ENCODE results near the gene SSPN.

The SSPN gene

DNA sequence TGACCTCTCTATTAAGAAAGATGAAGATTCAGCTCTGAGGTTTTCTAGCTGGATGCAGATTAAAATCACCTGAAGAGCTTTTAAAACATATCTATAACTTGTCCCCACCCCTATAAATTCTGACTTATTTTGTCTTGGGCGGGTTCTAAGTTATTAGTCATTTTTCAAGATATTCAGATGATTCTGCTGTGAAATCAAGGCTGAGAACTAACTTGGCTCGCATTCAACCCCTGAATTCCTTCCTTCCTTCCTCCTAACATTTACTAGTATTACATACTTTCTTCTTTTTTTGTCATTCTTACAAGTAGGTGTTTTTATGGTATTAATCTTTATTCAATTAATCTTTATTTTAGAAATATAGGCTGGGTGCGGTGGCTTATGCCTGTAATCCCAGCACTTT, 55.4 kb downstream of the SSPN start:
- no peaks in the 10 kb centered on the region for H3K27me3 ChIP-seq (ENCODE audit: control insufficient read depth, insufficient read depth, low read length)
- peaks cover 4% of the 10 kb centered on the region for H3K9me3 ChIP-seq (ENCODE audit: control insufficient read depth, insufficient read depth, low read length)

GRCh38 chr12:26251600-26251999, 56.2 kb downstream of the SSPN start:
- no peak overlapping the region for H3K4me3 ChIP-seq (ENCODE audit: low read depth, low read length)
- H3K9ac ChIP-seq (ENCODE audit: low read depth, low read length), result no peak overlapping the region
- no peaks in the 10 kb centered on the region for H3K36me3 ChIP-seq (ENCODE audit: control insufficient read depth, insufficient read depth, low read length)
- H3K27me3 ChIP-seq (ENCODE audit: control insufficient read depth, insufficient read depth, low read length), result no peaks in the 10 kb centered on the region
- H3K4me1 ChIP-seq (ENCODE audit: control insufficient read depth, insufficient read depth, low read length), result no peaks in the 10 kb centered on the region
- peaks cover 4% of the 10 kb centered on the region for H3K9me3 ChIP-seq (ENCODE audit: control insufficient read depth, insufficient read depth, low read length)

More for the DNA sequence above, 55.4 kb downstream of the SSPN start:
- no peaks in the 10 kb centered on the region for H3K4me1 ChIP-seq (ENCODE audit: control insufficient read depth, insufficient read depth, low read length)
- H3K4me3 ChIP-seq (ENCODE audit: low read depth, low read length), result no peak overlapping the region
- no peak overlapping the region for H3K9ac ChIP-seq (ENCODE audit: low read depth, low read length)
- no peaks in the 10 kb centered on the region for H3K36me3 ChIP-seq (ENCODE audit: control insufficient read depth, insufficient read depth, low read length)

DNA sequence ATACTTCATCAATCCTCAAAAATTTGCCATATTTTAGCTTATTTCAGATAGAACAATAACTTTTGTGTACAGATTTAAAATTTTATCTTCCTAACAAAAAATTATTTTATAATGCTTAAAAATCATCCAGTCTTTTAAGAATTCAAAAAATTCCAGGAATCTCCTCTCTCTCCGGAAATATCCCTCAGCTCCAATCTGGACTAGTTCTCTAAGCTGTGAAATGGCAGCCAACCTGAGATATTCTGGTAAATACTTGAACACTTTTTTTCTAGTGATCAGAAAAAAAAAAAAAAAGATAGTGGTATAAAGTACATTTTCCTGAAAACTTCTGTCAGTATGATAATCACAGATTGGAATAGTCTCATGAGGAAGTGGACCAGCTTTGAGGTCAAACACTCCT, 57.6 kb downstream of the SSPN start:
- Histone ChIP-seq H3K4me3 (ENCODE audit: low read depth, low read length) (no peak overlapping the region), H3K9me3 (ENCODE audit: control insufficient read depth, insufficient read depth, low read length) (peaks cover 4% of the 10 kb centered on the region), H3K27me3 (ENCODE audit: control insufficient read depth, insufficient read depth, low read length) (no peaks in the 10 kb centered on the region), H3K9ac (ENCODE audit: low read depth, low read length) (no peak overlapping the region), H3K4me1 (ENCODE audit: control insufficient read depth, insufficient read depth, low read length) (no peaks in the 10 kb centered on the region), H3K36me3 (ENCODE audit: control insufficient read depth, insufficient read depth, low read length) (no peaks in the 10 kb centered on the region)

DNA sequence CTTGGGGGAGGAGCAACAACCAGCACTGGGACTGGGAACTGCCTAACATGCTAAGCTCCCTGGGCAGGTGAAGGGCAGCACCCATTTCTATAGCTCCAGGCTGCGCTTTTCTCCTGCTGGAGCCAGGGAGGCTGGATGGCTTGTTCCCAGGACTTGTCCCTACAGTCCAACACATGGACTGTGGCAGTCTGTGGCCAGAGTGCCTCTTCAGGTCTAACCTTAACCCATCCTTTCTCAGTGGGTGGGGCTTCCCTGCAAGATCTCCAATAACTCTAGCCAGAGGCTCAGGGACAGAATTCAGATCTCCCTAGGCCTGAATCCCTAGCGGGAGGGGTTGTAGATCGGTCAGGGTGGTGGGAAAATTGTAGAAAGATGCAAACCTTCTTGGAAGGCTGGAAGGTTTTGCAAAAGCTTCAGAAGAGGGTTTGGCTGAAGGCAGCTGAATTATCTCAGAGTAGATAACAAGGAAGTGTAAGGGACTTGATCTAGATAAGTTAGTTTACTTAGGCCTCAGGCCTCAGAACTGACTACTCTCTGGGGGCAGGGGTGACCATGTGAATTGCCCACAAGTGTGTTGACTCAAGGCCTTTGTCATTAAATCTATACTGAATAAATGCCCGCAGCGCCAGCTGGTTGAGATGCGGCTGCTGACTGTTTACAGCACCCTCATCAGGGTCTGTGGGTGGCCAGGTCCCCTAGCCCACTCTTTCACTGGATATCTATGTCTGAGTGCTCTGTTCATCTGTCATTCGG, 60.7 kb downstream of the SSPN start:
- H3K27me3 ChIP-seq (ENCODE audit: control insufficient read depth, insufficient read depth, low read length), result no peaks in the 10 kb centered on the region
- H3K36me3 ChIP-seq (ENCODE audit: control insufficient read depth, insufficient read depth, low read length), result no peaks in the 10 kb centered on the region
- H3K4me3 ChIP-seq (ENCODE audit: low read depth, low read length), result no peak overlapping the region
- no peak overlapping the region for H3K9ac ChIP-seq (ENCODE audit: low read depth, low read length)
- no peaks in the 10 kb centered on the region for H3K9me3 ChIP-seq (ENCODE audit: control insufficient read depth, insufficient read depth, low read length)
- H3K4me1 ChIP-seq (ENCODE audit: control insufficient read depth, insufficient read depth, low read length), result no peaks in the 10 kb centered on the region

- Histone ChIP-seq H3K4me1 (ENCODE audit: control insufficient read depth, insufficient read depth, low read length) (no peaks in the 10 kb centered on the region), H3K4me3 (ENCODE audit: low read depth, low read length) (no peak overlapping the region), H3K9me3 (ENCODE audit: control insufficient read depth, insufficient read depth, low read length) (no peaks in the 10 kb centered on the region), H3K36me3 (ENCODE audit: control insufficient read depth, insufficient read depth, low read length) (no peaks in the 10 kb centered on the region), H3K27me3 (ENCODE audit: control insufficient read depth, insufficient read depth, low read length) (no peaks in the 10 kb centered on the region), H3K9ac (ENCODE audit: low read depth, low read length) (no peak overlapping the region)
Measured at GRCh38 chr12:26264215-26264838, 69.0 kb downstream of the SSPN start.

GRCh38 chr12:26265606-26266005, 70.2 kb downstream of the SSPN start:
- Histone ChIP-seq H3K27me3 (ENCODE audit: control insufficient read depth, insufficient read depth, low read length) (no peaks in the 10 kb centered on the region), H3K4me1 (ENCODE audit: control insufficient read depth, insufficient read depth, low read length) (no peaks in the 10 kb centered on the region), H3K4me3 (ENCODE audit: low read depth, low read length) (no peak overlapping the region), H3K36me3 (ENCODE audit: control insufficient read depth, insufficient read depth, low read length) (no peaks in the 10 kb centered on the region), H3K9ac (ENCODE audit: low read depth, low read length) (no peak overlapping the region), H3K9me3 (ENCODE audit: control insufficient read depth, insufficient read depth, low read length) (no peaks in the 10 kb centered on the region)

- Histone ChIP-seq H3K4me1 (ENCODE audit: control insufficient read depth, insufficient read depth, low read length) (no peaks in the 10 kb centered on the region), H3K9ac (ENCODE audit: low read depth, low read length) (no peak overlapping the region), H3K36me3 (ENCODE audit: control insufficient read depth, insufficient read depth, low read length) (no peaks in the 10 kb centered on the region), H3K27me3 (ENCODE audit: control insufficient read depth, insufficient read depth, low read length) (no peaks in the 10 kb centered on the region), H3K4me3 (ENCODE audit: low read depth, low read length) (no peak overlapping the region), H3K9me3 (ENCODE audit: control insufficient read depth, insufficient read depth, low read length) (no peaks in the 10 kb centered on the region)
Measured at GRCh38 chr12:26266881-26267280, 71.5 kb downstream of the SSPN start.

DNA sequence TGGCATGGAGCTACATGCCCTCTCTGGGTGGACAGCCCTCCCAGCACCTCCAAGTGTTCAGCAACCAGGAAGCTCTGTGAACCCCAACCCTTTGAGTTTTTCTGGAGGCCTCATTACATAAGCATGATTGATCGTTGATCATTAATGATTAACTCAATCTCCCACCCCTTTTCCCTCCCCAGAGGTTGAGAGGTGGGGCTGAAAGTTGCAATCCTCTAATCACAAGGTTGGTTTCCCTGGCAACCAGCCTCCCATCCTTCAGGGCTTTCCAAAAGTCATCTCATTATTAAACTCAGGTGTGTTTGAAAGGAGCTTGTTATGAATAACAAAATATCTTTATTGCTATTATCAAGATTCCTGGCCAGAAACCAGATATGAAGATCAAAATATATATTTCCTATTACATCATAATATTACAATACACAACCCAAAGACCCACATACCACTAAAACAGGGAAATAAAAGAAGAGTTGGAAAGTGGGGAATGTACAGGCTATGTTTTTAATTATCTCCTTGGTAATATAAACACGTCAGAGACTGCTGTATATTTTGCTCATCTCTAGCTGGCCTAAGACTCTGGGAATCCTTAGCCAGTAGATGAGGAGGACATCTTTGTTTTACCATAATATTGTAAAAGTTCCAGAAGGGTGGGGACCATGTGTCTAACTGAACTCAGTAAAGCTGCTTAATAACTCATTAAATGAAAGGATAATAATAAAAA, 73.6 kb downstream of the SSPN start:
- Histone ChIP-seq H3K9ac (ENCODE audit: low read depth, low read length) (no peak overlapping the region), H3K9me3 (ENCODE audit: control insufficient read depth, insufficient read depth, low read length) (no peaks in the 10 kb centered on the region), H3K36me3 (ENCODE audit: control insufficient read depth, insufficient read depth, low read length) (no peaks in the 10 kb centered on the region), H3K4me3 (ENCODE audit: low read depth, low read length) (no peak overlapping the region), H3K27me3 (ENCODE audit: control insufficient read depth, insufficient read depth, low read length) (no peaks in the 10 kb centered on the region), H3K4me1 (ENCODE audit: control insufficient read depth, insufficient read depth, low read length) (no peaks in the 10 kb centered on the region)

GRCh38 chr12:26269562-26270284, 74.3 kb downstream of the SSPN start:
- H3K9ac ChIP-seq (ENCODE audit: low read depth, low read length), result no peak overlapping the region
- no peaks in the 10 kb centered on the region for H3K36me3 ChIP-seq (ENCODE audit: control insufficient read depth, insufficient read depth, low read length)
- H3K4me1 ChIP-seq (ENCODE audit: control insufficient read depth, insufficient read depth, low read length), result no peaks in the 10 kb centered on the region
- no peaks in the 10 kb centered on the region for H3K9me3 ChIP-seq (ENCODE audit: control insufficient read depth, insufficient read depth, low read length)
- no peaks in the 10 kb centered on the region for H3K27me3 ChIP-seq (ENCODE audit: control insufficient read depth, insufficient read depth, low read length)
- H3K4me3 ChIP-seq (ENCODE audit: low read depth, low read length), result no peak overlapping the region

DNA sequence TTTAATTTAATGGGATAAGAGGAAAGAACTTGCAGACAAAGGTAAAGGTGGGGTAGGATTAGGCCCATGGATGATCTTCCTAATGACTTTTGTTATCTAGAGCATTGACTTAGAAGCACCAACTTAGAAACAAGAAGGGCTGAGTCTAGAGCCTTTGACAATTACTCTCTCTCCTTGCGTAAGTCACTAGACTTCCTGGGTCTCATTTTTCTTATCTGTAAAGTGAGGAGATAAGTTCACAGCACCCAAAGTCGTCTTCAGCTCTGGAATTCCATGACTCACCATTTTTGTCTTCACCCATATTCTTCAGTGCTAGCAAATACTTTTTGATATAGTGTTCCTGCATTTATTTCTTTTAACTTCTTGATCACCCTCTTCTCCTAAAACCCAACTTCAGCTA, 75.7 kb downstream of the SSPN start:
- Histone ChIP-seq H3K36me3 (ENCODE audit: control insufficient read depth, insufficient read depth, low read length) (no peaks in the 10 kb centered on the region), H3K4me3 (ENCODE audit: low read depth, low read length) (no peak overlapping the region), H3K4me1 (ENCODE audit: control insufficient read depth, insufficient read depth, low read length) (no peaks in the 10 kb centered on the region), H3K9ac (ENCODE audit: low read depth, low read length) (no peak overlapping the region), H3K9me3 (ENCODE audit: control insufficient read depth, insufficient read depth, low read length) (no peaks in the 10 kb centered on the region), H3K27me3 (ENCODE audit: control insufficient read depth, insufficient read depth, low read length) (no peaks in the 10 kb centered on the region)

DNA sequence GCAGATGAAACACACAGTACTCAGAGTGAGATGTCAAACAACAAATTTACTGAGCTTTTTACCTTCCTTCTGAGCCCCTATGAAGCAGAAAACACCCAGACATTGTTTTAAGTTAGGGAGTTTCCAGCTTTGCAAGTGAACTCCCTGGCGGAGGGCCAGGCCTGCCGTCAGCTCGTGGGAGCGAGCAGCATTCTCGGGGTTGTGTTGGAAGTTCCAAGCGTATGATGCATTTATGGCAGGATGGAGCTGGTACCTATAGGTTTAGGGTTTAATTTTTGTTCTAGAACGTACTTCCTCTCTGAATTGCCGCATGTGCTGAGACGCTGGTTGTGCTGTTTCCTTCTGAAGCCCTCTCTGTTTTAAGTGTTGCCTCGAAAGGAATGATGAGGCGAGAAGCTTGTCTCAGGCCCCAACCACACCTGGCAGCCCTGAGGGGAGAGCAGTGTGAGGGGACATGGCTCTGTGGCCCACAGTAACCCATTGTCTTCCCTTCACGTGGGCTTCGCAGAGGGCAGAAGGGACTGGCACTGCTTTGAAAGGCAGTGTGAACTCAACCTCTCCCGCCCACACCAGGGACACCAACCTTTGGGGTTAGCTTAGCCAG, 76.6 kb downstream of the SSPN start:
- no peaks in the 10 kb centered on the region for H3K9me3 ChIP-seq (ENCODE audit: control insufficient read depth, insufficient read depth, low read length)
- no peak overlapping the region for H3K9ac ChIP-seq (ENCODE audit: low read depth, low read length)
- H3K27me3 ChIP-seq (ENCODE audit: control insufficient read depth, insufficient read depth, low read length), result no peaks in the 10 kb centered on the region
- H3K4me3 ChIP-seq (ENCODE audit: low read depth, low read length), result no peak overlapping the region
- H3K4me1 ChIP-seq (ENCODE audit: control insufficient read depth, insufficient read depth, low read length), result no peaks in the 10 kb centered on the region
- no peaks in the 10 kb centered on the region for H3K36me3 ChIP-seq (ENCODE audit: control insufficient read depth, insufficient read depth, low read length)

Data from iPS-15b (cell line).